AG10803 (cell line): ENCODE results near the gene UROS.

Source experiments
- DNase-seq: peaks from one replicate; pipeline ENCODE4 v3.0.0; 2010; ENCODE audit warnings: low read depth
- H3K4me3 ChIP-seq: 2 replicates; pipeline ENCODE4 v1.5.1; 2011; ENCODE audit warnings: mild to moderate bottlenecking, low read length, control low read depth
- TF ChIP-seq, protein P1 (sequence below): conservative IDR thresholded peaks from 2 replicates; pipeline ENCODE4 v1.5.1; 2011; ENCODE audit warnings: mild to moderate bottlenecking, low read length, control low read depth, inconsistent platforms

The UROS gene

DNA sequence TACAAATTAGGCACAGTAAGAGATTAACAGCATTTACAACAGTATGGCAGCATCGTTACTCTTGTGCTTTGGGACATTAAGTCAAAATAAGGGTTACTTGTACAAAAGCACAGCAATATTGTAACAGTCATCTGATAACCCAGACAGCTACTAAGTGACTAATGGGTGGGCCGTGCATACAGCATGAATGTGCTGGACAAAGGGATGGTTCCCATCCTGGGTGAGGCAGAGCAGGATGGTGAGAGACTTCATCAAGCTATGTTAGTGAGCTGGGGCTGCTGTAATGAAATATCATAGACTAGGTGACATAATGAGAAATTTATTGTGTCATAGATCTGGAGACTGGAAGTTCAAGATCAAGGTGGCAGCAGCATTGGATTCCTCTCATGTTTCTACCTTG, 78.1 kb downstream of the UROS start:
- no peak for DNase-seq
- TF ChIP-seq, protein P1, sequence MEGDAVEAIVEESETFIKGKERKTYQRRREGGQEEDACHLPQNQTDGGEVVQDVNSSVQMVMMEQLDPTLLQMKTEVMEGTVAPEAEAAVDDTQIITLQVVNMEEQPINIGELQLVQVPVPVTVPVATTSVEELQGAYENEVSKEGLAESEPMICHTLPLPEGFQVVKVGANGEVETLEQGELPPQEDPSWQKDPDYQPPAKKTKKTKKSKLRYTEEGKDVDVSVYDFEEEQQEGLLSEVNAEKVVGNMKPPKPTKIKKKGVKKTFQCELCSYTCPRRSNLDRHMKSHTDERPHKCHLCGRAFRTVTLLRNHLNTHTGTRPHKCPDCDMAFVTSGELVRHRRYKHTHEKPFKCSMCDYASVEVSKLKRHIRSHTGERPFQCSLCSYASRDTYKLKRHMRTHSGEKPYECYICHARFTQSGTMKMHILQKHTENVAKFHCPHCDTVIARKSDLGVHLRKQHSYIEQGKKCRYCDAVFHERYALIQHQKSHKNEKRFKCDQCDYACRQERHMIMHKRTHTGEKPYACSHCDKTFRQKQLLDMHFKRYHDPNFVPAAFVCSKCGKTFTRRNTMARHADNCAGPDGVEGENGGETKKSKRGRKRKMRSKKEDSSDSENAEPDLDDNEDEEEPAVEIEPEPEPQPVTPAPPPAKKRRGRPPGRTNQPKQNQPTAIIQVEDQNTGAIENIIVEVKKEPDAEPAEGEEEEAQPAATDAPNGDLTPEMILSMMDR = no peak
- no peak overlapping the region for H3K4me3 ChIP-seq

DNA sequence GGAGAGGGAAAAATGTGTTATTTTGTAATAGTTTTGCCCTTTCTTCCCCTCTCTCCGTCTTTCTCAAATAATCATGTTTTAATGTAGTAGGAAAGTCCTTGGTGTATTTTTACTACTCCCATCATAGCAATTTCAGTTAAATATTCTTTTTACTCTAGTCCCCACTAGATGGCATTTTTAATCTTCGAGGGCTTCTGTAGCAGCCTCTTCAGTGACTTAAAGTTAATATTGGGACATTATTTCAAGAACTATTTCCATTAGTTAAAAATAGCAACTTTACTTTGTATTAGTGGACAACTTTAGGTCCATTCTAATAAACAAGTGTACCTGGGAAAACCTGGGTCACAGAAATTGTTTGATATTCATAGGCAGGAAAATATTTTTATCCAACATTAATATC, 80.6 kb downstream of the UROS start:
- TF ChIP-seq, protein P1 = peak; percentile 21; the same call in 1 of the 2 replicates
- DNase-seq = peak; percentile 3
- no peak overlapping the region for H3K4me3 ChIP-seq

DNA sequence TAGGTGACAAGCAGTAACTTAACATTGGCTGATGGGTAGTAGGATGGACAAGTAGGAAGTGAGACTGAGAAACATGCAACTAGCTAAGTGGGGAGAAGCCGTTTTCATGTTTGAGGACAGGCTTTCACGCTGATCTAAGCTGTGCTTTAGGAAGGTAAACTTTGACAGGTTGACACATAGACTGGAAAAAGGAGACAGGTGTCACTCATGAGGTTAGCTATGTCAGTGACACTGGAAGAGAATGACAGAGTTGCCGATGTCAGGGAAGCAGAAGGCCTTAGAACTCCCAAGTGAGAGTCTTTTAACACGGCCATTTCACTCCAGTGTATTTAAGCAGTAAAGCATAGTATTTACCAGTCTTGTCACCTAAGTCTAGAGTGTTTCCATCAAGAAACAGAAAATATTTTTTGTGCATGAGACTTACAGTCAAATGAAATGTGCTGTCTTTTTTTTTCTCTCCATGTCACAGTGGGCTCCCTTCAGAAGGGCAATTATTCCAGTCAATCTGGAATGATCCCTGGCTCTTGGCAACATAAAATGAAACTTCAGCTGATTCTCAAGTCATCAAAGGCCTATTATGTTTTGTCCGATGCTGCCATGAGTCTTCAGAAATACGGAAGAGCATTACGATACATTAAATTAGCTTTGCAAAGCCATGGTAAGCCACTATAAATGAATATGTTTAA, 82.9 kb downstream of the UROS start:
- TF ChIP-seq, protein P1 = no peak
- H3K4me3 ChIP-seq = no peak overlapping the region

More for the DNA sequence above, 82.9 kb downstream of the UROS start:
- no peak for DNase-seq
